ENCODE measurements around the gene ERI3. TPM values are rescaled to one million over a fixed set of nuclear protein-coding genes. Genes with fewer than 3 reads are reported as not detected.

The ERI3 gene
- total and polyA plus RNA-seq, 10 of the 15 experiments (the other 5 are each of a cell fraction or from before 2014, with no cell fraction given), result 20.6 to 90.4 (median 41.2) TPM

DNA sequence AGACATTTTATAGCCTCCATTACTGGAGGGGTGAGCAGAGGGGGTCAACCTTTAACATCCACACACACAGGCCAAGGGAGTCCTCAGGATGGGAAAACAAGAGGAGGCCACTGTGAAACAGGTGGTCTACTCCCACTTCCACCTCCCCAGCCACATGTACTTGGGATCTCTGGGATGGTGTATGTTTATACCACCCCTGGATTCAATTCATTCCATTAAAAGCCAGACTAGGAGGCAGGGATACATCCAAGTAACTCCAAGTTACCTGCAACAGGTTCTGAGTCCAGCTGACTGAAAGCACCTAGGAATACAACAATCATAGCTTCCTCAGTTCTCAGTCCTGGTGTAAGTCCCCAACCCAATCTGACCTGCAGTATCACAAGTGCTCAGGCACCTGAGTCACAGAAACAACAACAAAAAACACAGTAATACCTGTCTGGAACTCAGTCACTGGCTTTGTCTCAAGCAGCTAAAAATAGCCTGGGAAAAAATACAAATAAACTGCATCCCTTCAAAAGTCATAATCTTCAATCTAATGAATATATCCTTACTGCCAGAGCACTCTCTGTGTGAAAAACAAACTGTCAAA is 9.8 kb downstream of the ERI3 start (continued):
- TF ChIP-seq RELB (IDR thresholded peaks at IDR 0.05; ENCODE audit: low read depth), result no peak
- TF ChIP-seq CTCF (IDR thresholded peaks at IDR 0.05 in 2 of 3, conservative IDR thresholded peaks at IDR 0.05 in 1 of 3; ENCODE audit: control insufficient read depth in 2 of 3, extremely low read depth in 1 of 3, insufficient read depth in 1 of 3, low read depth in 3 of 3, low read length in 3 of 3), result no peak
- TF ChIP-seq, protein P1, sequence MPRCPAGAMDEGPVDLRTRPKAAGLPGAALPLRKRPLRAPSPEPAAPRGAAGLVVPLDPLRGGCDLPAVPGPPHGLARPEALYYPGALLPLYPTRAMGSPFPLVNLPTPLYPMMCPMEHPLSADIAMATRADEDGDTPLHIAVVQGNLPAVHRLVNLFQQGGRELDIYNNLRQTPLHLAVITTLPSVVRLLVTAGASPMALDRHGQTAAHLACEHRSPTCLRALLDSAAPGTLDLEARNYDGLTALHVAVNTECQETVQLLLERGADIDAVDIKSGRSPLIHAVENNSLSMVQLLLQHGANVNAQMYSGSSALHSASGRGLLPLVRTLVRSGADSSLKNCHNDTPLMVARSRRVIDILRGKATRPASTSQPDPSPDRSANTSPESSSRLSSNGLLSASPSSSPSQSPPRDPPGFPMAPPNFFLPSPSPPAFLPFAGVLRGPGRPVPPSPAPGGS (IDR thresholded peaks at IDR 0.05; ENCODE audit: borderline replicate concordance, insufficient read depth, low read depth, low read length, poor library complexity, severe bottlenecking), result no peak
- no peak for TF ChIP-seq MTA2 (IDR thresholded peaks at IDR 0.05; ENCODE audit: low read depth)
- no peak for TF ChIP-seq ZNF384 (IDR thresholded peaks at IDR 0.05; ENCODE audit: borderline replicate concordance, low read depth, low read length)
- TF ChIP-seq ATF3 (IDR thresholded peaks at IDR 0.05; ENCODE audit: borderline replicate concordance, extremely low read depth, low read depth, low read length), result no peak
- no peak for TF ChIP-seq E2F4 (IDR thresholded peaks at IDR 0.05; ENCODE audit: low read depth, low read length)
- no peak for TF ChIP-seq ZNF274 (IDR thresholded peaks at IDR 0.05; ENCODE audit: insufficient read depth, insufficient read length)

Measured in GM12878 (cell line).